ENCODE results near the gene ZNF669. TPM values are rescaled to one million over a fixed set of nuclear protein-coding genes. Genes with fewer than 3 reads are reported as not detected.

The ZNF669 gene
- polyA plus RNA-seq, 1 donor (not counting 4 experiments of a cell fraction or from before 2014, with no cell fraction given): 4.5 TPM

DNA sequence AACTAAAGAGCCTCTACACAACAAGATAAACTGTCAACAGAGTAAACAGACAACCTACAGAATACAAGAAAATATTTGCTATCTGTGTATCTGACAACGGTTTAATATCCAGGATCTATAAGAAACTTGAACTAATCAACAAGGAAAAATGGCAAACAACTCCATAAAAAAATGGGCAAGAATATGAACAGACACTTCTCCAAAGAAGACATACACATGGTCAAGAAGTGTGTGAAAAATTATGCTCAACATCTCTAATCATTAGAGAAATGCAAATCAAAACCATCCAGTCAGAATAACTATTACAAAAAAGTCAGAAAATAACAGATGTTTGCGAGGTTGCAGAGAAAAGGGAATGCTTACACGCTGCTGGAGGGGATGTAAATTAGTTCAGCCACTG is 33.5 kb downstream of the ZNF669 start:
- Histone ChIP-seq H3K4me1 (ENCODE audit: control insufficient read depth, extremely low read depth, insufficient read depth, low read length) (no peaks in the 10 kb centered on the region), H3K9ac (ENCODE audit: control insufficient read depth, extremely low read depth, insufficient read depth, low read length) (no peak overlapping the region), H3K4me3 (ENCODE audit: control insufficient read depth in 2 of 3, extremely low read depth in 1 of 3, insufficient read depth in 2 of 3, low read depth in 1 of 3, low read length in 3 of 3) (no peak overlapping the region), H2AFZ (ENCODE audit: control insufficient read depth, low read length) (no peak overlapping the region), H3K36me3 (ENCODE audit: control insufficient read depth in 2 of 2, extremely low read depth in 1 of 2, insufficient read depth in 2 of 2, low read length in 2 of 2) (no peaks in the 10 kb centered on the region), H3K4me2 (ENCODE audit: control insufficient read depth, extremely low read depth, insufficient read depth, low read depth, low read length) (no peak overlapping the region), H4K20me1 (ENCODE audit: control insufficient read depth, extremely low read depth, insufficient read depth, low read length) (no peaks in the 10 kb centered on the region), H3K27me3 (ENCODE audit: control insufficient read depth, extremely low read depth, insufficient read depth, low read length) (no peaks in the 10 kb centered on the region), H3K9me3 (ENCODE audit: control insufficient read depth, low read depth, low read length) (peaks cover 5% of the 10 kb centered on the region), H3K9me1 (ENCODE audit: control insufficient read depth, extremely low read depth, insufficient read depth, low read length) (no peaks in the 10 kb centered on the region), H3K79me2 (ENCODE audit: control insufficient read depth, insufficient read depth, low read length) (peaks cover 47% of the 10 kb centered on the region), H3K27ac (ENCODE audit: control insufficient read depth, insufficient read depth, low read length) (no peak overlapping the region)
- dilution Hi-C loops (cut with MboI; ENCODE audit: extremely low pct_ligation_motif_present, low sequenced_read_pairs): no loop called here
- no peak for DNase-seq (ENCODE audit: low read depth, low spot score)
- TF ChIP-seq, protein P1, sequence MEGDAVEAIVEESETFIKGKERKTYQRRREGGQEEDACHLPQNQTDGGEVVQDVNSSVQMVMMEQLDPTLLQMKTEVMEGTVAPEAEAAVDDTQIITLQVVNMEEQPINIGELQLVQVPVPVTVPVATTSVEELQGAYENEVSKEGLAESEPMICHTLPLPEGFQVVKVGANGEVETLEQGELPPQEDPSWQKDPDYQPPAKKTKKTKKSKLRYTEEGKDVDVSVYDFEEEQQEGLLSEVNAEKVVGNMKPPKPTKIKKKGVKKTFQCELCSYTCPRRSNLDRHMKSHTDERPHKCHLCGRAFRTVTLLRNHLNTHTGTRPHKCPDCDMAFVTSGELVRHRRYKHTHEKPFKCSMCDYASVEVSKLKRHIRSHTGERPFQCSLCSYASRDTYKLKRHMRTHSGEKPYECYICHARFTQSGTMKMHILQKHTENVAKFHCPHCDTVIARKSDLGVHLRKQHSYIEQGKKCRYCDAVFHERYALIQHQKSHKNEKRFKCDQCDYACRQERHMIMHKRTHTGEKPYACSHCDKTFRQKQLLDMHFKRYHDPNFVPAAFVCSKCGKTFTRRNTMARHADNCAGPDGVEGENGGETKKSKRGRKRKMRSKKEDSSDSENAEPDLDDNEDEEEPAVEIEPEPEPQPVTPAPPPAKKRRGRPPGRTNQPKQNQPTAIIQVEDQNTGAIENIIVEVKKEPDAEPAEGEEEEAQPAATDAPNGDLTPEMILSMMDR (optimal IDR thresholded peaks at IDR 0.05 in 1 of 3, IDR thresholded peaks at IDR 0.05 in 1 of 3, conservative IDR thresholded peaks at IDR 0.05 in 1 of 3; ENCODE audit: extremely low read depth in 1 of 3, insufficient read depth in 2 of 3, low read length in 3 of 3): no peak
- TF ChIP-seq EZH2 (IDR thresholded peaks at IDR 0.05; ENCODE audit: low read length): no peak
- FAIRE-seq: no peak

DNA sequence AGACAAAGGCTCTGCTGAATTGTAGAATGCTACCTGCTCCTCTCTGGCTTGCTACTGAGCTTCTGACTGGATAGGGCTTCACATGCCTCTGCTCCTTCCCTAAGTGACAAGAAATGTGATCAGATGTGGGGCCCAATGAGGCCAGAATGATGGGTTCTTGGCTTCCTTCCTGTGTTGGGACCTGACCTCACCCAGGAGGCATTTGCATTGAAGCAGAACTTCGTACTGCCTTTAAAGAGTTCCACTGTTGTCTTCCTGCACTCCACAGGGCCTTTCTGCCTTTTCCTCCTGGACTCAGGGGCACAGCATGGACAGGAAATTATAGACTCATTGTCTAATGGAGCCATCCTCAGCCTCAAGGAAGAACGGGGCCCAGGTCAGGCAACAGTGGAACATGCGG is 39.9 kb downstream of the ZNF669 start:
- no peaks in the 10 kb centered on the region for H4K20me1 ChIP-seq (ENCODE audit: control insufficient read depth, extremely low read depth, insufficient read depth, low read length)

More for the DNA sequence above, 39.9 kb downstream of the ZNF669 start:
- Histone ChIP-seq H3K27me3 (ENCODE audit: control insufficient read depth, extremely low read depth, insufficient read depth, low read length) (no peaks in the 10 kb centered on the region), H3K36me3 (ENCODE audit: control insufficient read depth in 2 of 2, extremely low read depth in 1 of 2, insufficient read depth in 2 of 2, low read length in 2 of 2) (no peaks in the 10 kb centered on the region), H3K79me2 (ENCODE audit: control insufficient read depth, insufficient read depth, low read length) (peaks cover 42% of the 10 kb centered on the region), H3K9me3 (ENCODE audit: control insufficient read depth, low read depth, low read length) (peaks cover 11% of the 10 kb centered on the region), H3K9me1 (ENCODE audit: control insufficient read depth, extremely low read depth, insufficient read depth, low read length) (no peaks in the 10 kb centered on the region), H3K27ac (ENCODE audit: control insufficient read depth, insufficient read depth, low read length) (no peak overlapping the region), H2AFZ (ENCODE audit: control insufficient read depth, low read length) (no peak overlapping the region), H3K9ac (ENCODE audit: control insufficient read depth, extremely low read depth, insufficient read depth, low read length) (no peak overlapping the region), H3K4me2 (ENCODE audit: control insufficient read depth, extremely low read depth, insufficient read depth, low read depth, low read length) (no peak overlapping the region), H3K4me1 (ENCODE audit: control insufficient read depth, extremely low read depth, insufficient read depth, low read length) (no peaks in the 10 kb centered on the region), H3K4me3 (ENCODE audit: control insufficient read depth in 2 of 3, extremely low read depth in 1 of 3, insufficient read depth in 2 of 3, low read depth in 1 of 3, low read length in 3 of 3) (no peak overlapping the region)
- DNase-seq (ENCODE audit: low read depth, low spot score) (no peak), FAIRE-seq (no peak)
- no peak for TF ChIP-seq EZH2 (IDR thresholded peaks at IDR 0.05; ENCODE audit: low read length)
- TF ChIP-seq, protein P1 (optimal IDR thresholded peaks at IDR 0.05 in 1 of 3, IDR thresholded peaks at IDR 0.05 in 1 of 3, conservative IDR thresholded peaks at IDR 0.05 in 1 of 3; ENCODE audit: extremely low read depth in 1 of 3, insufficient read depth in 2 of 3, low read length in 3 of 3): no peak
- dilution Hi-C loops (cut with MboI; ENCODE audit: extremely low pct_ligation_motif_present, low sequenced_read_pairs): no loop called here
